Endothelial cell of umbilical vein (primary cell): ENCODE measurements around the gene FLT3.

ENCODE experiments used
- EZH2 ChIP-seq: IDR thresholded peaks from 2 replicates; pipeline ENCODE4 v1.6.1; 2012; ENCODE audit warnings: borderline replicate concordance, low read depth, mild to moderate bottlenecking, moderate library complexity, low read length, inconsistent platforms; ENCODE audit not compliant: severe bottlenecking
- MYC ChIP-seq: IDR thresholded peaks from one replicate; pipeline ENCODE4 v1.6.1; 2011; ENCODE audit warnings: mild to moderate bottlenecking, low read depth, low read length
- POLR2A ChIP-seq: IDR thresholded peaks from 2 replicates; pipeline ENCODE4 v1.6.1; 2012; ENCODE audit warnings: low read depth, mild to moderate bottlenecking, control low read depth, low read length
- POLR2AphosphoS5 ChIP-seq: IDR thresholded peaks from 2 replicates; pipeline ENCODE4 v1.6.1; 2012; ENCODE audit warnings: low read depth, mild to moderate bottlenecking, control low read depth, low read length, moderate library complexity; ENCODE audit not compliant: insufficient read depth
- TF ChIP-seq, protein P1 (sequence below), 2 donors: IDR thresholded peaks; 1 replicate in 1 of 2; 2 replicates in 1 of 2; pipeline ENCODE4 v1.5.1; 2011; ENCODE audit warnings: low read length in 2 of 2, mild to moderate bottlenecking in 2 of 2, moderate library complexity in 2 of 2, control low read depth in 1 of 2, inconsistent platforms in 1 of 2, low read depth in 1 of 2; ENCODE audit not compliant: insufficient read depth in 1 of 2; ENCODE audit errors: extremely low read depth in 1 of 2

DNA sequence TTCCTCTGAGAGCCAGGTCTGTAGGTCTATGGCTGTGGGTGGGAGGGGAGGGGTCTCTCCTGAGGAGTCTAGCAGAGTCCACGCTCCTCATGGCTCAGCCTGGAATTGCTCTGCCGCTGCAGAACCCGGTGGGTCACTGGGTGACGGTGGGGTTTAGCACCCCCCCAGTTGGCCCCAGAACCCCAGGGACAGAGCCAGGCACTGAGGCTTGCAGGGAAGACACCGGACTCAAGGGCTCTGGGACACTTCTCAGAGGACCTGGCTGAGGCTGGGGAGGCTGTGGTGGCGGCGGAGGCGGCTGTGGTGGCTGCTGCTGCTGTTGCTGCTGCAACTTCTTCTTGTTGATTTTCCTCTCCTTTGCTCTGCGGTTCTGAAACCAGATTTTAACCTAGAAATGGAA, 137.4 kb downstream of the FLT3 start:
- TF ChIP-seq POLR2A (no peak), EZH2 (no peak), POLR2AphosphoS5 (no peak), MYC (no peak)
- TF ChIP-seq, protein P1, sequence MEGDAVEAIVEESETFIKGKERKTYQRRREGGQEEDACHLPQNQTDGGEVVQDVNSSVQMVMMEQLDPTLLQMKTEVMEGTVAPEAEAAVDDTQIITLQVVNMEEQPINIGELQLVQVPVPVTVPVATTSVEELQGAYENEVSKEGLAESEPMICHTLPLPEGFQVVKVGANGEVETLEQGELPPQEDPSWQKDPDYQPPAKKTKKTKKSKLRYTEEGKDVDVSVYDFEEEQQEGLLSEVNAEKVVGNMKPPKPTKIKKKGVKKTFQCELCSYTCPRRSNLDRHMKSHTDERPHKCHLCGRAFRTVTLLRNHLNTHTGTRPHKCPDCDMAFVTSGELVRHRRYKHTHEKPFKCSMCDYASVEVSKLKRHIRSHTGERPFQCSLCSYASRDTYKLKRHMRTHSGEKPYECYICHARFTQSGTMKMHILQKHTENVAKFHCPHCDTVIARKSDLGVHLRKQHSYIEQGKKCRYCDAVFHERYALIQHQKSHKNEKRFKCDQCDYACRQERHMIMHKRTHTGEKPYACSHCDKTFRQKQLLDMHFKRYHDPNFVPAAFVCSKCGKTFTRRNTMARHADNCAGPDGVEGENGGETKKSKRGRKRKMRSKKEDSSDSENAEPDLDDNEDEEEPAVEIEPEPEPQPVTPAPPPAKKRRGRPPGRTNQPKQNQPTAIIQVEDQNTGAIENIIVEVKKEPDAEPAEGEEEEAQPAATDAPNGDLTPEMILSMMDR (IDR thresholded peaks at IDR 0.05; ENCODE audit: extremely low read depth in 1 of 2, insufficient read depth in 1 of 2, low read depth in 1 of 2, low read length in 2 of 2) = no peak
